Mesendoderm (in vitro differentiated cells): Measurements from ENCODE around the gene TNFSF12.

Source experiments
- DNase-seq: peaks from one replicate; pipeline ENCODE4 v3.0.0; 2013
- H2AK5ac ChIP-seq: 2 replicates; pipeline ENCODE4 v1.6.1; 2013; ENCODE audit warnings: low read length, inconsistent platforms
- H2BK120ac ChIP-seq: 2 replicates; pipeline ENCODE4 v1.6.1; 2013; ENCODE audit warnings: low read depth, mild to moderate bottlenecking, low read length, moderate library complexity, mixed read lengths
- H2BK15ac ChIP-seq: replicated peaks from 2 replicates; pipeline ENCODE4 v1.6.1; 2013; ENCODE audit warnings: low read depth, mild to moderate bottlenecking, moderate library complexity
- H2BK5ac ChIP-seq: 2 replicates; pipeline ENCODE4 v1.6.1; 2013; ENCODE audit warnings: low read length, inconsistent platforms
- H3K18ac ChIP-seq: 2 replicates; pipeline ENCODE4 v1.6.1; 2013; ENCODE audit warnings: mild to moderate bottlenecking, low read length, mixed read lengths
- H3K23ac ChIP-seq: one replicate; pipeline ENCODE4 v1.6.1; 2013; ENCODE audit warnings: low read length
- H3K27ac ChIP-seq: 2 replicates; pipeline ENCODE4 v1.5.1; 2013; ENCODE audit warnings: low read depth, mild to moderate bottlenecking, inconsistent platforms, low read length, moderate library complexity
- H3K27me3 ChIP-seq: 2 replicates; pipeline ENCODE4 v1.6.1; 2013; ENCODE audit warnings: low read length, control low read depth, mild to moderate bottlenecking, inconsistent platforms; ENCODE audit not compliant: insufficient read depth, poor library complexity
- H3K36me3 ChIP-seq: 2 replicates; pipeline ENCODE4 v1.6.1; 2013; ENCODE audit warnings: low read length, inconsistent platforms; ENCODE audit not compliant: control insufficient read depth, insufficient read depth
- H3K4ac ChIP-seq: one replicate; pipeline ENCODE4 v1.6.1; 2013; ENCODE audit warnings: low read depth, mild to moderate bottlenecking, low read length, moderate library complexity
- H3K4me1 ChIP-seq: 2 replicates; pipeline ENCODE4 v1.6.1; 2013; ENCODE audit warnings: low read depth, low read length, inconsistent platforms; ENCODE audit not compliant: control insufficient read depth
- H3K4me2 ChIP-seq: 2 replicates; pipeline ENCODE4 v1.6.1; 2013; ENCODE audit warnings: low read length
- H3K4me3 ChIP-seq: 2 replicates; pipeline ENCODE4 v1.5.1; 2013; ENCODE audit warnings: mild to moderate bottlenecking, low read length
- H3K56ac ChIP-seq: one replicate; pipeline ENCODE4 v1.6.1; 2013; ENCODE audit warnings: low read length
- H3K79me1 ChIP-seq: 2 replicates; pipeline ENCODE4 v1.6.1; 2013; ENCODE audit warnings: low read length, inconsistent platforms
- H3K79me2 ChIP-seq: 2 replicates; pipeline ENCODE4 v1.6.1; 2013; ENCODE audit warnings: mild to moderate bottlenecking, low read length; ENCODE audit not compliant: control insufficient read depth, insufficient read depth
- H3K9ac ChIP-seq: 2 replicates; pipeline ENCODE4 v1.6.1; 2013; ENCODE audit warnings: low read length, inconsistent platforms
- H4K5ac ChIP-seq: one replicate; pipeline ENCODE4 v1.6.1; 2013; ENCODE audit warnings: low read length
- H4K8ac ChIP-seq: one replicate; pipeline ENCODE4 v1.6.1; 2013; ENCODE audit warnings: low read depth, mild to moderate bottlenecking, control low read depth, low read length, moderate library complexity
- WGBS: extraction: QIAGEN DNeasy Blood & Tissue Kit; methylation state at CpG from one replicate; pipeline ENCODE4 v1.1.7; 2013; ENCODE audit warnings: low lambda C conversion rate, missing lambda C conversion rate; ENCODE audit not compliant: insufficient coverage; ENCODE audit errors: extremely low coverage; 5-methylcytosine and 5-hydroxymethylcytosine counted together

Gene TNFSF12

GRCh38 chr17:7577327-7578199, 28.7 kb downstream of the TNFSF12 start:
- Histone ChIP-seq H2BK120ac (no peak overlapping the region), H2AK5ac (no peak overlapping the region), H3K36me3 (peaks cover 37% of the 10 kb centered on the region), H4K8ac (no peak overlapping the region), H3K27me3 (no peaks in the 10 kb centered on the region), H3K4me2 (no peak overlapping the region), H3K4me3 (no peak overlapping the region), H3K79me1 (peaks cover 15% of the 10 kb centered on the region), H3K23ac (no peak overlapping the region), H3K56ac (no peak overlapping the region), H3K4me1 (peaks cover 2% of the 10 kb centered on the region), H3K4ac (no peak overlapping the region), H2BK5ac (no peak overlapping the region), H3K27ac (no peak overlapping the region), H2BK15ac (no peak overlapping the region), H3K79me2 (peaks cover 35% of the 10 kb centered on the region), H3K18ac (no peak overlapping the region), H3K9ac (no peak overlapping the region), H4K5ac (no peak overlapping the region)
- WGBS: no CpG with 5 or more reads among the region's 17 CpGs
- DNase-seq: no peak

GRCh38 chr17:7579001-7579833, 30.4 kb downstream of the TNFSF12 start, which contains the start of gene CD68:
CD68 (plus strand) TSS chr17:7579638; CDS start chr17:7579678, 40 bp downstream.
- H3K9ac ChIP-seq: no peak within 1 kb of the TSS
- H3K36me3 ChIP-seq: peaks cover 34% of the 10 kb centered on the region
- no peak within 1 kb of the TSS for H4K5ac ChIP-seq
- no peak within 1 kb of the TSS for H2BK5ac ChIP-seq
- peaks cover 24% of the 10 kb centered on the region for H3K79me2 ChIP-seq
- no peak within 1 kb of the TSS for H3K27ac ChIP-seq
- no peak within 1 kb of the TSS for H4K8ac ChIP-seq
- H3K79me1 ChIP-seq: peaks cover 18% of the 10 kb centered on the region
- H3K18ac ChIP-seq: no peak within 1 kb of the TSS
- H3K4ac ChIP-seq: no peak within 1 kb of the TSS
- no peak within 1 kb of the TSS for H3K4me2 ChIP-seq
- peak within 1 kb of the TSS; percentile 46 for H3K56ac ChIP-seq
- no peak within 1 kb of the TSS for H2BK15ac ChIP-seq
- no peak within 1 kb of the TSS for H2AK5ac ChIP-seq
- no peak within 1 kb of the TSS for H2BK120ac ChIP-seq
- no peak within 1 kb of the TSS for H3K23ac ChIP-seq
- H3K4me1 ChIP-seq: peaks cover 7% of the 10 kb centered on the region
- peak; percentile 93 for DNase-seq
- H3K27me3 ChIP-seq: no peaks in the 10 kb centered on the region
- WGBS: no CpG with 5 or more reads among the region's 7 CpGs
- no peak within 1 kb of the TSS for H3K4me3 ChIP-seq

GRCh38 chr17:7579834-7580603, 31.2 kb downstream of the TNFSF12 start:
- Histone ChIP-seq H2BK15ac (no peak overlapping the region), H2BK5ac (no peak overlapping the region), H3K4me2 (no peak overlapping the region), H2AK5ac (no peak overlapping the region), H4K5ac (no peak overlapping the region), H3K4me3 (no peak overlapping the region), H2BK120ac (no peak overlapping the region), H3K27me3 (no peaks in the 10 kb centered on the region), H3K27ac (no peak overlapping the region), H3K9ac (no peak overlapping the region), H3K79me1 (peaks cover 19% of the 10 kb centered on the region), H3K4ac (no peak overlapping the region), H4K8ac (no peak overlapping the region), H3K18ac (no peak overlapping the region), H3K56ac (peak overlapping the region; percentile 46), H3K36me3 (peaks cover 27% of the 10 kb centered on the region), H3K23ac (no peak overlapping the region), H3K4me1 (peaks cover 9% of the 10 kb centered on the region), H3K79me2 (peaks cover 16% of the 10 kb centered on the region)
- no CpG with 5 or more reads among the region's 12 CpGs for whole genome bisulfite sequencing
- no peak for DNase-seq

- no peak overlapping the region for H3K18ac ChIP-seq
- H3K79me1 ChIP-seq: peaks cover 14% of the 10 kb centered on the region
- no peak overlapping the region for H3K4me3 ChIP-seq
- H4K8ac ChIP-seq: no peak overlapping the region
- no peak overlapping the region for H3K56ac ChIP-seq
- H3K23ac ChIP-seq: no peak overlapping the region
- H2AK5ac ChIP-seq: no peak overlapping the region
- no peak overlapping the region for H3K9ac ChIP-seq
- H3K4me1 ChIP-seq: peaks cover 7% of the 10 kb centered on the region
- peaks cover 9% of the 10 kb centered on the region for H3K79me2 ChIP-seq
- no peak overlapping the region for H3K4ac ChIP-seq
- H4K5ac ChIP-seq: no peak overlapping the region
- no peak overlapping the region for H3K27ac ChIP-seq
- H3K27me3 ChIP-seq: no peaks in the 10 kb centered on the region
- no peak overlapping the region for H2BK5ac ChIP-seq
- H3K4me2 ChIP-seq: no peak overlapping the region
- DNase-seq: no peak
- H2BK120ac ChIP-seq: no peak overlapping the region
- H3K36me3 ChIP-seq: peaks cover 20% of the 10 kb centered on the region
- WGBS: no CpG with 5 or more reads among the region's 23 CpGs
- H2BK15ac ChIP-seq: no peak overlapping the region
These were observed 32.0 kb downstream of the TNFSF12 start for GRCh38 chr17:7580604-7581575.
